WTC11 (cell line): ENCODE data around the gene STIMATE. TPM values are rescaled to one million over a fixed set of nuclear protein-coding genes. Genes with fewer than 3 reads are reported as not detected.

Source experiments
- ATAC-seq: fragments of 200-7000 bp; cut with Tn5 transposase; 2 replicates; pipeline ENCODE4 v1.10.0; 2021; ENCODE audit warnings: mild to moderate bottlenecking, moderate library complexity
- CTCF ChIA-PET: fragments of 300-600 bp; sonication (Branson Sonifier 250); formaldehyde crosslinking; loops from one replicate; lab custom pipeline; 2021; ENCODE audit warnings: antibody characterized with exemption; lab: Charles Lee
- POLR2A ChIA-PET: fragments of 350-600 bp; sonication (Branson Sonifier 250); formaldehyde crosslinking; loops from one replicate; lab custom pipeline; 2021; ENCODE audit warnings: antibody characterized with exemption; lab: Charles Lee
- DNase-seq: peaks from one replicate; pipeline ENCODE4 v3.0.0; 2021; ENCODE audit warnings: low spot score
- H3K27ac Mint-ChIP-seq: 2 replicates; pipeline ENCODE4 v1.8.0; 2021; ENCODE audit warnings: mixed read lengths
- H3K27me3 Mint-ChIP-seq: 2 replicates; pipeline ENCODE4 v1.8.0; 2021; ENCODE audit warnings: low read depth, mild to moderate bottlenecking, moderate library complexity, mixed read lengths
- H3K36me3 Mint-ChIP-seq: 2 replicates; pipeline ENCODE4 v1.8.0; 2021; ENCODE audit warnings: mixed read lengths
- H3K4me1 Mint-ChIP-seq: 2 replicates; pipeline ENCODE4 v1.8.0; 2022; ENCODE audit warnings: mixed read lengths
- H3K4me3 Mint-ChIP-seq: 2 replicates; pipeline ENCODE4 v1.8.0; 2021; ENCODE audit warnings: mild to moderate bottlenecking, moderate library complexity, mixed read lengths
- H3K9me3 Mint-ChIP-seq: 2 replicates; pipeline ENCODE4 v1.8.0; 2021; ENCODE audit warnings: mixed read lengths
- AR ChIP-seq: fragments of 250-450 bp; sonication (Bioruptor Pico); IDR thresholded peaks from 2 replicates; pipeline ENCODE4 v1.9.0; 2021; ENCODE audit warnings: mild to moderate bottlenecking
- ATF1 ChIP-seq: sonication (generic); formaldehyde crosslinking; IDR thresholded peaks from 2 replicates; pipeline ENCODE4 v1.8.1; 2023; ENCODE audit warnings: mild to moderate bottlenecking, moderate library complexity, missing genetic modification reagents
- EMX1 ChIP-seq: fragments of 250-450 bp; sonication (Bioruptor Pico); IDR thresholded peaks from 2 replicates; pipeline ENCODE4 v1.8.0; 2021; ENCODE audit warnings: mild to moderate bottlenecking
- ERG ChIP-seq: fragments of 250-450 bp; sonication (Bioruptor Pico); IDR thresholded peaks from 2 replicates; pipeline ENCODE4 v1.8.0; 2021; ENCODE audit warnings: mild to moderate bottlenecking
- ESRRA ChIP-seq: sonication (generic); formaldehyde crosslinking; IDR thresholded peaks from 2 replicates; pipeline ENCODE4 v1.8.1; 2022; ENCODE audit warnings: mild to moderate bottlenecking, missing genetic modification reagents, borderline replicate concordance
- KAT7 ChIP-seq: sonication (generic); formaldehyde crosslinking; IDR thresholded peaks from 2 replicates; pipeline ENCODE4 v1.8.1; 2023; ENCODE audit warnings: missing genetic modification reagents, mild to moderate bottlenecking, borderline replicate concordance
- PREB ChIP-seq: sonication (generic); formaldehyde crosslinking; IDR thresholded peaks from 2 replicates; pipeline ENCODE4 v1.8.1; 2022; ENCODE audit warnings: mild to moderate bottlenecking, missing genetic modification reagents, moderate library complexity, borderline replicate concordance
- SMAD3 ChIP-seq: sonication (generic); formaldehyde crosslinking; IDR thresholded peaks from 2 replicates; pipeline ENCODE4 v1.8.0; 2022; ENCODE audit warnings: missing genetic modification reagents, mild to moderate bottlenecking, borderline replicate concordance
- SOX15 ChIP-seq: fragments of 250-450 bp; sonication (Bioruptor Pico); IDR thresholded peaks from 2 replicates; pipeline ENCODE4 v1.9.0; 2021; ENCODE audit warnings: mild to moderate bottlenecking
- TP53 ChIP-seq: sonication (generic); formaldehyde crosslinking; IDR thresholded peaks from 2 replicates; pipeline ENCODE4 v1.8.1; 2023; ENCODE audit warnings: mild to moderate bottlenecking, missing genetic modification reagents
- USF2 ChIP-seq: sonication (generic); formaldehyde crosslinking; IDR thresholded peaks from 2 replicates; pipeline ENCODE4 v1.8.1; 2023; ENCODE audit warnings: mild to moderate bottlenecking, missing genetic modification reagents, moderate library complexity
- ZBTB21 ChIP-seq: sonication (generic); formaldehyde crosslinking; IDR thresholded peaks from 2 replicates; pipeline ENCODE4 v1.8.1; 2023; ENCODE audit warnings: mild to moderate bottlenecking, missing genetic modification reagents, borderline replicate concordance
- ZNF232 ChIP-seq: sonication (generic); formaldehyde crosslinking; IDR thresholded peaks from 2 replicates; pipeline ENCODE4 v1.8.0; 2022; ENCODE audit warnings: mild to moderate bottlenecking, missing genetic modification reagents
- ZNF281 ChIP-seq: sonication (generic); formaldehyde crosslinking; IDR thresholded peaks from 2 replicates; pipeline ENCODE4 v1.8.0; 2023; ENCODE audit warnings: mild to moderate bottlenecking, missing genetic modification reagents
- ZNF512 ChIP-seq: sonication (generic); formaldehyde crosslinking; IDR thresholded peaks from 2 replicates; pipeline ENCODE4 v1.8.1; 2022; ENCODE audit warnings: missing genetic modification reagents, borderline replicate concordance
- ZNF532 ChIP-seq: fragments of 250-450 bp; sonication (Bioruptor Pico); IDR thresholded peaks from 2 replicates; pipeline ENCODE4 v1.9.0; 2021; ENCODE audit warnings: mild to moderate bottlenecking, borderline replicate concordance
- total RNA-seq: library from RNA; stranded (reverse); gene quantifications from 3 replicates; pipeline ENCODE4 v1.2.3, GENCODE V29; 2021

The STIMATE gene
- total RNA-seq, 1 experiment from 2014 or later: 35.5 TPM

- ChIA-PET CTCF (interaction anchor here (3.6 to 5.5 kb wide), 3 partner anchors 10 to 19 kb away, joined by 14 to 34 read pairs (median 25); no protein-coding TSS in a partner anchor), POLR2A (interaction anchor here (0.6 to 0.7 kb wide), 2 partner anchors 10 to 70 kb away, joined by 3 read pairs; no protein-coding TSS in a partner anchor)
- peaks cover 3% of the 10 kb centered on the region; the same call in 1 of the 2 replicates for H3K27me3 Mint-ChIP-seq
- TF ChIP-seq ZNF532 (CRISPR knock-in tag) (no peak), TP53 (CRISPR knock-in tag) (no peak), SMAD3 (CRISPR knock-in tag) (no peak), ESRRA (CRISPR knock-in tag) (no peak), ZNF512 (CRISPR knock-in tag) (no peak), ERG (CRISPR knock-in tag) (no peak), USF2 (no peak), ZNF232 (CRISPR knock-in tag) (no peak), SOX15 (no peak), ZNF281 (no peak), AR (CRISPR knock-in tag) (no peak), PREB (CRISPR knock-in tag) (no peak), ATF1 (CRISPR knock-in tag) (no peak), EMX1 (CRISPR knock-in tag) (no peak), KAT7 (CRISPR knock-in tag) (no peak), ZBTB21 (CRISPR knock-in tag) (no peak)
- H3K27ac Mint-ChIP-seq: no peak overlapping the region
- H3K36me3 Mint-ChIP-seq: no peaks in the 10 kb centered on the region
- H3K4me1 Mint-ChIP-seq: no peaks in the 10 kb centered on the region
- H3K4me3 Mint-ChIP-seq: no peak overlapping the region
- DNase-seq: no peak
- ATAC-seq: no peak
- H3K9me3 Mint-ChIP-seq: no peaks in the 10 kb centered on the region
Measured at GRCh38 chr3:52811452-52812011, 85.8 kb downstream of the STIMATE start.
